CD4-positive, alpha-beta T cell treated with Interleukin-1 beta for 1 hour (primary cell): Measurements from ENCODE around the gene UFM1.
A peak's percentile ranks its signal among the peaks of the same experiment; 100 is the strongest.
"Not testable (repeated sequence)": the region's sequence is repeated elsewhere in the genome, so short reads cannot be mapped to it uniquely, and the experiment has no call there.

Source experiments
- DNase-seq, 2 donors: peaks; one replicate each; pipeline ENCODE4 v3.0.0-alpha.2; 2020 to 2022

The UFM1 gene

GRCh38 chr13:38349390-38350113 is at the start of gene UFM1:
Gene UFM1 (plus strand): TSS chr13:38349851. CDS start chr13:38349920, 69 bp downstream.
- DNase-seq: peak; percentile 90

- DNase-seq: no peak
Observed at GRCh38 chr13:38301236-38301635, 48.4 kb upstream of the UFM1 start.

GRCh38 chr13:38303816-38304320 is 45.8 kb upstream of the UFM1 start:
- no peak for DNase-seq

- DNase-seq: no peak
Observed at GRCh38 chr13:38308736-38309135, 40.9 kb upstream of the UFM1 start.

GRCh38 chr13:38309397-38309796 is 40.3 kb upstream of the UFM1 start:
- no peak for DNase-seq

GRCh38 chr13:38311175-38311574 is 38.5 kb upstream of the UFM1 start:
- not testable (repeated sequence) for DNase-seq

DNA sequence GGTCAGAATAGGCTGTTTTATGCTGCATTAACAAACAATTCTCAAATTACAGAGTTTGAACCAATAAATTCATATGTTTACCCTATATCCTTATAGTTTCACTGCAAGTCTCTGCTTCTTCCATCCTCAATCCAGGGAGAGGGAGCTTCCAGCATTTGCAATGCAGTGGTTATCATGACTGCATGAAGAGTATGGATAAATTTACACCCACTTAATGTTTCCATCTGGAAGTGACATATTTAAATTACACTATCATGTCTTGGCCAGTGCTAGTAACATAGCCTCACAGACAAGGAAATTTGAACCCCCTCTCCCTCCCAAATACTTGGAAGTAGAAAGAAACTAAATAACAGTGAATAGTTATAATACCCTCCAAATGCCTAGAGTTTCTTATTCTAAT is 33.5 kb upstream of the UFM1 start:
- DNase-seq: no peak

- DNase-seq: no peak
Observed at GRCh38 chr13:38321654-38322053, 28.0 kb upstream of the UFM1 start.

DNA sequence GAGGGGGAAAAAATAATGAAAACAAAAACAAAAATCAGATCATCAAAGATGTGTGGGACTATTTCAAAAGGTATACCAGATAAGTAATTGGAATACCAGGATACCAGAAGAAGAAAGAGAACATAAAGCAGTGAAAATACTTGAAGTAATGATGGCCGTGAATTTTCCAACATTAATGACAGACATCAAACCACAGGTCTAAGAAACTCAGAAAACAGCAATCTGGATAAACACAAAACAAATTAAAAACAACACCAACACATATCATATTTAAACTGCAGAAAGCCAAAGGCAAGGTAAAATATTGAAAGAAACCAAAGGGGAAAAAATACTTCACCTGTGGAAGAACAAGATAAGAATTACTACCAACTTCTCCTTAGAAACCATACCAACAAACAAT is 24.2 kb upstream of the UFM1 start:
- no peak for DNase-seq

GRCh38 chr13:38328699-38329098 is 21.0 kb upstream of the UFM1 start:
- no peak for DNase-seq

DNA sequence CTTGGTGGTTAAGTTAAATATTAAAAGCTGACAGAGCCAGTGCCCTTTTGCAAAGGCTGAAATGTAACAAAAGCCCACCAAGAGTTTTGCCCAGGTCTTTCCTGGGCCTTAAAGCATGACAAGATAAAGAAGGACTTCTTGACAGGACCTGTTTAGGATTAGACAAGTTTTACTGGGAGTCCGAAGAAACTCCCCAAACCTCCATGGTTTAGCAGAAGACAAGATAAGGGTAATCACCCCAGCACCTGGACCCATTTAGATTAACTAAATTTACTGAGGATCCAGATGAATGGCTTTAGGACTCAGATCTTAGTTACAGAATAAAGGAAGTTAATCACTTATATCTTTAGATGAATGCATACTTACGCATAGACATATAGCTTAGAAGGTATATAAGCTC is 14.8 kb upstream of the UFM1 start:
- DNase-seq: no peak

- DNase-seq: no peak
Observed at GRCh38 chr13:38338089-38338488, 11.6 kb upstream of the UFM1 start.

GRCh38 chr13:38340624-38341023 is 9.0 kb upstream of the UFM1 start:
- DNase-seq: no peak

DNA sequence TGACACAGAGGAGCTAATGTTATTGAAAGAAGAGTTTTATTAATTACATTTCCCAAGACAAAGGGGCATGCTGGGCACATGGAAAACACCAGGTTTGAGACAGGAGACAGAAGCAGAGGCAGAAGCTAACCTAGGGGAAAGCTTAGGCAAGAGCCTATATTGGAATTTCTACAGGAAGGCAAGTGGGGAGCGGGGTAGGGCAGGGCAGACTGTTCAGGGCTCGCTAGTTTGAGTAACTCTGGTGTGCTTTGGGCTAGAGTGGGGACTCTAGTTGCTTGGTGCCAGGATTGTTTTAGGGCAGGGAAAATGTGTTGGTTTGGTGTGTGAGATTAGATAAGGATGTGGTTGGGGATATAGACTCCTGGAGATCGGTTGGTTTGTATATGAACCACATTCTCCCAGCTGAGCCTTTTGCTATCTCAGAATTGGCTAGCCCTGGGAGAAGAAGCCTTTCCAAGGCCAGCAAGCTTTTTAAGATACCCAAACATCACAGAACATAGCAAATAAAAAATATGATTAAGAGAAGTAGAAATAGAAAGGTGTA is 8.4 kb upstream of the UFM1 start:
- no peak for DNase-seq

DNA sequence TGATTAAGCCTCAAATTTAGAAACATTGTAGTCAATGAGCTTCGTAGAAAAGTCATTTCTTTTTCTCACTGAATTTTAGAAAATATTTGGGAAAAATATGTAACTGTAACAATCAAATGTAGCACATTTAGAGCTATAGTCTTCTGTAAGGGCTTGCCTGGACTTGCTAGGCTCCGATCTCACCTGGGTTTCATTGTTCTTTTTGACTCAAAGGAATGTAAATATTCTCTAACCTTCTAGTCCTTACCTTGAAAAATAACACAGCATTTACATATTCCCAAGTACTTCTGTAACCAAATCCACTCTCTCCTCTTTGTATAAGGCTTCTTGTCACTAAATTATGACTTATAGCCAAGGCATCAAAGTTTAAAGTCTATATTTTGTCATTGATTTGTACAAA is 2.9 kb upstream of the UFM1 start:
- DNase-seq: no peak

DNA sequence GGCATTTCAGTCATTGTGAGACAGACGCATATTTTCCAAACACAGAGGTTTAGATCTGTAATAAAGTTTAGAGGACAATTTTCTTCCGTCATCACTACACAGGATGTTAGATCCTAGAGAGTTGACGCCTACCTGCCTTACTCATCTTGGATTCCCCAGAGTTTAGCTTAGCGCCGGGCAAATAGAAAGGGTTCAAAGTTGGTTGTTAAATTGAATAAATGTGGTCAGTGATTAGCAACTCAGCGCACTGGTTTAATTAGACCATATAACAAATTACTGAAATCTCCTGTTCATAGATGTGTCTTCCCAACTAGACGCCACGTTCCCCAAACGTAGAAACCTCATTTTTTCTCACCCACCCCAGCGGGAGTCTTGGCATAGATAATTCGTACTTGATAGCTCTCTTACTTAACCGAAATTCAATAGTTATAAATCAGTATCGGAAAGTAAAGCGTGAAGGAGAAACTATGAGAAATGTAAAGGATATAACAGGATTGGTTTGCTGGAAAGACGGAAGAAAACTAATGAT is 726 bp upstream of the UFM1 start:
- DNase-seq: peak in 1 of 2 donors; percentile 30

DNA sequence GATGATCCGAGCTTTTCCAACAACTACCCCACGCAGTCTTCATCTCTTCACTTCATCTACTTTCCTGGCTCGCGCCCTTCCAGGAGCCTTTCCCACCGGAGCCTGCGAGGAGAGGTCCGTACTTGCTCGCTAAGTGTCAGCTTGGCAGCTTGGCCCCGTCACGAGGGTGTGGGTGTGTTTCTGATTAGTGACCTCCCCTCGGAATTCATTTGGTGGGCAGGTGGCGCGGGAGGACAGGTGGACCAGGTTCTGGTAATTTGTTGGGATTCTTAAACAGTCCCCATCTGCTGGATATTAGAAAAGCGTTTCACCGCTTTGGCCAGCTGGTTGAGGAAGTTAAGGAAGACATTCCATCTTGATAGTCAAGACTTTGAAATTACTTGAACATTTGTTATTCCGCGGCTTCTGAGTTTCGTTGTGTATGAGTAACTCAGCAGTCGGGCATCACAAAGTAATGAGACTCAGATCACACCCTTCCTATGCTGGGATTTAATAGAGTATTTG is 515 bp downstream of the UFM1 start:
- DNase-seq: peak; percentile 38 to 48

- DNase-seq: no peak
Observed at GRCh38 chr13:38355595-38356119, 6.0 kb downstream of the UFM1 start.

GRCh38 chr13:38358684-38359083 is 9.0 kb downstream of the UFM1 start:
- DNase-seq: no peak

DNA sequence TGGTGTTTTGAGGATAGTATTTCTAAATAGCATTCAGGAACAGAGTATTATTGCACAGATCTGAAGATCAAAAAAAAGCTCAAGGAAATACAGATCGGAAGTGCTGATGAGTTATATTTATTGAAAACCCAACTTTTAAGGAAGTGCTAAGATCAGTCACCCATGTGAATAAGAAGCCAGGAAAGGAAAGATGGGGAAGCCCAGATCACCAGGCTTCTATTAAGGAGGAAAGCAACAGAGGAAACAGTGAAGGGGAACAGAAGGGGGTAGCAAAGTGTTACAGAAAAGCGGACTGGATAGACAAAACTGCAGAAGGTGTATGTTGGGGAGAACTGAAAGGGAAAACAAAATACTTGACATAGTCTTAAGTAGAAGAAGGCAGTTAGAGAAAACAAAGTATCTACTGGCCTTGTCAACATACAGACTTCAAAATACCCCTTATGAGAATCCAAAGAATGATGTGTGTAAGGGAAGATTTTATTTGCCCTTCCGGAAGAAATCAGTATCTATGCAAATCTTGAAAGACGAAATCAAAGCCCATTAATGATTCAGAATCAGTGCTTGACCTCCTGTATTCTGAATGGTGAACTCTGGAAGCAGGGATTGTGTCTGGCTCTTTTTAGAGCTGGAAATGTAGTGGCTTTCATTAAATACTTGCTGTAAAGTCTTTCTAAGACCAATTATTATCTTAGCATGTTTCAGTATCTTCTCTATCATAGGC is 12.1 kb downstream of the UFM1 start:
- DNase-seq: no peak

- no peak for DNase-seq
Observed at GRCh38 chr13:38363219-38363618, 13.6 kb downstream of the UFM1 start.

GRCh38 chr13:38363746-38364145 is 14.1 kb downstream of the UFM1 start:
- DNase-seq: not testable (repeated sequence)

DNA sequence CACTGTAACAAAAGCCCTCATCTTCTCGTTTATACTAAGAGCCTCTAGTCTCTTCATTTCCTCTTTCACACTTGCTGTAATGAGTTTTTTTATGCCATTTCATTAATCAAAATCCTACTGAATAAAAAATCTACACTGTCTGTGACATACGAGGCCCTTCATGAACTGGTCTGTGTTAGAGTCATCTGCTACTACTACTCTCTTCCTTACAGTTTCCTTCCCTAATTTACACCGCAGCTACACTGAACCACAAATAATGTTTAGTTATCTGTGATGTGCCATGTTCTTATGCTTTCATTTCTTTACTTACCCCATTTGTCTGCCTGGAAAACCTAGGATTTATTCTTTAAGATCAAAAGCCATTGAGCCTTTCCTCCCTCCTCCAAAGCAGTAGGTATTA is 16.0 kb downstream of the UFM1 start:
- no peak for DNase-seq
